Neural cell (in vitro differentiated cells): Measurements from ENCODE around the gene ROBO1.

ENCODE experiments used
- CTCF ChIP-seq: fragments of 450-650 bp; IDR thresholded peaks from 2 replicates; pipeline ENCODE4 v1.5.1; 2014; ENCODE audit warnings: antibody characterized with exemption, mild to moderate bottlenecking, moderate library complexity; ENCODE audit not compliant: poor library complexity, severe bottlenecking
- EP300 ChIP-seq: fragments of 450-650 bp; conservative IDR thresholded peaks from 2 replicates; pipeline ENCODE4 v1.6.1; 2014; ENCODE audit warnings: antibody characterized with exemption, mild to moderate bottlenecking, moderate library complexity; ENCODE audit not compliant: poor library complexity, severe bottlenecking
- MXI1 ChIP-seq: fragments of 450-650 bp; conservative IDR thresholded peaks from 2 replicates; pipeline ENCODE4 v1.6.1; 2014; ENCODE audit warnings: antibody characterized with exemption, mild to moderate bottlenecking; ENCODE audit not compliant: poor library complexity, severe bottlenecking
- POLR2AphosphoS5 ChIP-seq: IDR thresholded peaks from 2 replicates; pipeline ENCODE4 v1.6.1; 2012
- RAD21 ChIP-seq: fragments of 450-650 bp; conservative IDR thresholded peaks from 2 replicates; pipeline ENCODE4 v1.6.1; 2014; ENCODE audit warnings: antibody characterized with exemption, mild to moderate bottlenecking, moderate library complexity
- TAF1 ChIP-seq: IDR thresholded peaks from 2 replicates; pipeline ENCODE4 v1.6.1; 2012; ENCODE audit warnings: low read depth

GRCh38 chr3:79572930-79573329 lies 194.9 kb downstream of the ROBO1 start:
- TF ChIP-seq CTCF (no peak), EP300 (no peak), POLR2AphosphoS5 (no peak), MXI1 (no peak), TAF1 (no peak), RAD21 (no peak)
